ENCODE results near the gene DQX1. TPM values are rescaled to one million over a fixed set of nuclear protein-coding genes. Genes with fewer than 3 reads are reported as not detected.
"Not testable (repeated sequence)": the region's sequence is repeated elsewhere in the genome, so short reads cannot be mapped to it uniquely, and the experiment has no call there.

DQX1 gene
- total RNA-seq, 2 donors from 2014 or later, result not detected

DNA sequence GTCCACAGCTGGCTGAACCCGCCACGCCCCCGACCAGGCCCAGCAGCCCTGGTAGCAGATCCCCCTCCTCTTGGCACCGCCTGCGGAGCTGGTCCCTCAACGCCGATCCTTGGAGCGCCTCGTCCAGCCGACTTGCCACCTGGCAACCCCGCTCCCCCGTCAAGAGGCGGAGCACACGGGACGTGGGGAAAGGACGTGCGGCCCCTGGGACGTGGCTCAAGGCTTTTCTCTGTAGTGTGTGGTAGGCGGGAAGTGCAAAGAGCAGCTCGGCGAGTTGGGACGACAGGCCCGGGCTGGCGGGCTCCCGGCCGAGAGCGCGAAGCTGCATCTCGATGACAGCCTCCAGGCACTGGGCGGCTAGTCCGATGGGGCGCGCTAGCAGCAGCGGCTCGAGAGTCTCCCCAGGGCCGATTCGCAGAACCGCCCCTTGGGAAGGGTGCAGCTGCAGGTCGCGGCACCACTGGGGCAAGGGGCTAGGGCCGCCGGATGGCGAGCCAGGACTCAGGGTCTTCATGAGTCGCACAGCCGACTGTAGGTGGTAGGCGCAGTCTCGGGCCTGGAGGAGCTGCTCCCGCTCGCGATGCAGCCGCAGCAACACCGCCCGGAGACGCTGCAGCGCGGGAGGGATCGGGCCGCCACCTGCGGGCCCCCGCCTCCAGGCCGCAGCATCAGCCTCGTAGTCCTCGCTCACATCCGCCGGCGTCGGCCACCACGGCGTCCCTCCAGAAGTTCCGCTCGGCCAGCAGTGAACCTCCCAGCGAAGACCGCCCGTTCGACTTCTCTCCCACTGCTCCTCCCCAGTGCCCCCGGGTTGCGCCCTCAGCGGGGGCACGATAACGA lies 43.9 kb downstream of the DQX1 start:
- intact Hi-C loops (cut with DNase I), result loop anchor here (2.0 to 10.0 kb wide), 2 partner anchors 103 to 105 kb away; no protein-coding TSS in a partner anchor
- ATAC-seq (peak; percentile 71 to 75), DNase-seq (peak; percentile 74)

DNA sequence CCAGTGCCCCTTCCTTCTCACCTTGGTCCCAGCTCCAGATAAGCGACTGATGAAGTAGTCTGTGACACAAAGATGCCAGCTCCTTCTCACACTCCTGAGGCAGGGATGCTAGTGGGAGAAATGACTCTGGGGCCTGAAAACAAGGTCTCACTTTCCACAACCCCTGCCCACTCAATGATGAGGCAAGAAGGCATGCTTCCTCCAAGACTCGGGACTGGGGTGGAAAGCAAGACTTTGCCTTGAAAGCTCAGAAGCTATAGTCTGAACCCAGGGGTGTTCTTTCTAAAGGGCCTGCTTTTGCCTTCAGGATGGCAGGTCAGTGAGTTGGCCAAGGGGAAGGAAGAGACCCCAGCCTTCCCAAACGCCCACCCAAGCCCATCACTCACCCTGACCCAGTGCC lies 44.6 kb downstream of the DQX1 start:
- DNase-seq (no peak), ATAC-seq (no peak)
- intact Hi-C loops (cut with DNase I), result loop anchor here in 1 of 2 donors (10.0 kb wide), 1 partner anchor 103 kb away; no protein-coding TSS in a partner anchor

DNA sequence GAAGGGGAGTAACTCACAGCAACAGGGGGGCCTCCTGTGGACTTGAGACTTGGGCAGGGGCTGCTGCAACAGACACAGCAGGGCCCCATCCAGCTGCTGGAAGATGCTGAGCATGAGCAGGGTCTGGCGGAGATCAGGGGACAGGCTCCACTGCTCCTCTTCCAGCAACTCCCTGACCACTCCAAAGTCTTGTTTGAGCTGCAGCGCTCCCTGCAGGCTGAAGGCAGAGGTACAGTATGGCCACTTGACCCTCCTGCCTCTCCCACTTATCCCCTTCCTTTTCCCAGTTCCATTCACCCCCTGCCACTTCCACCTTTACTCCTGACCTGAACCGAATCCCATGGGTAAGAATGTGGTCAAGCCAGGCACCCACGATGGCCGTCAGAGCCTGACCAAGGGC lies 51.1 kb downstream of the DQX1 start:
- ATAC-seq (no peak), DNase-seq (no peak)
- intact Hi-C loops (cut with DNase I), result no loop called here

DNA sequence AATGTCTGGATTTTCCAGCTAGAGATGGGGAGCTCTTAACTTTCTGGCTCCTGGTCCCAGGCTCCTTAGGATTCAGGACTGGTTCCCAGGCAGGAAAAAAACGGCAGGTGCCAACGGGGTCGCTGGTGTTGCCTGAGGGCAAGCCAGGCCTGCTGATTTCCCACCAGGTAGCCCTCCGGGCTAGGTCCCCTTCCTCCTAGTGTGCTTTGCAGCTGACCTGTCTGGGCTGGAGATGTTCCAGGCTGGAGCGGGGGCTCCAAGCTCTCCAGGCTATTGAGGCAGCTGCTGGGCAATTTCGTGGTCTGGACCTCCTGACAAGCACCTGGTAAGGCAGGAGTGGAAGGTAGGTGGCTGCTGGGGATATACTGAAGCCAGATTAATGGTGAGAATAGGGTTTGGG lies 51.5 kb downstream of the DQX1 start:
- DNase-seq (no peak), ATAC-seq (no peak)
- intact Hi-C loops (cut with DNase I), result no loop called here

DNA sequence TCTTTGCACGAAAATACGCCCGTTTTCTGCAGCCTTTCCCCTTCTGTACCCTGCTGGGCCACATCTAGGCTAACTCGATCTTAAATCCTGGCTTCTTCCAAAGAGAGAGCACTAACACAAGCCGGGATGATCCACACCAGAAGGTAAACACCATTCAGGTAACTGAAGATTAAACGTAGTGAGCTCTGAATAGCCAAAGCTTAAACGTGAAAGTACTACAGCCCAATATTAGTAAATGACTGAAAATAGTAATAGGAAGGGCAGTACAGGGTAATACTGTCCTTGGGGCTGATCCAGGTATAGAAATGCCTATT lies 53.1 kb downstream of the DQX1 start:
- intact Hi-C loops (cut with DNase I), result no loop called here
- peak in 1 of 2 donors; percentile 9 for ATAC-seq
- DNase-seq, result no peak

DNA sequence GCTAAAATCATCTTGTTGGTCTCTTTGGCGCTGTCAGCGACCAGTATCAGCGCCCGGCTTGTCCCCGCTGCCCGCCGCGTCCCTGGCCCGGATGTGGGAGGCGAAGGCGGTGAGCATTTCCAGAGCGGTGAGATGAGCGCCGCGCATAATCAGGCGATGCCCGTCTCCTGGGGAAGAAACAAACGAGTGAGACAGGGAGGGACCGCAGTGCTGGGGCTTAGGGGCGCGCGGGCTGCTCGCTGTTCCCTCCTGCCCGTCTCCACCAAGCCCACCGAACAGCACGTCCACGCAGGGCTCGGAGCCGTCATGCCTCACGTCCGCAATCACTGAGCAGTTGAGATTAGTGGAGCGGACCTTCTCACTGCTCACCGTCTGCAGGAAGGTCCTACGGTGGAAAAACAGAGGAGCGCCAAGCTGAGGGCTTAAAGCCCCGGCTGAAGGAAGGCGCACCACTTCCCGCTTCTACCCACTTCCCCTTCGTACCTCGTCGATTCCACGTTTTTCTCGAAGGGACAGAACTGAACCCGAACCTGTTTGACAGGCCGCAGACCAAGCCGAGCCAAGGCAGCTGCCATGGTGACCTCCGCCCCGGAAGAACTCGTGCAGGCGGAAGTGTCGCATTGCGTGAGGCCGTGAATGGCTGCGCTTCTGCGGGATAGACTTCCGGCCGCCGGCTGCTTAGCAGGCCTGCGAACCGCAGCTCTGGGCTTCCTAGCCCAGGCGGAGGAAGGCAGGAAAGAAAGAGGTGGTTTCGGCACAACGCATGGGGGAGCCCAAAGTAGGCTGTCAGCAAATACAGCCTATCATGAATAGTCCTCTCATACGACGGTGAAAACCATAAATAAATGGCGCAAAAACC lies 53.7 kb downstream of the DQX1 start, which contains the start of gene MRPL53:
TSS of gene MRPL53 (minus strand) at position 595 of the 859 bp plus-strand sequence. CDS start at position 575, 20 bp downstream.
- ATAC-seq (peak; percentile 96 to 98), DNase-seq (peak; percentile 95)
- intact Hi-C loops (cut with DNase I), result no loop called here

DNA sequence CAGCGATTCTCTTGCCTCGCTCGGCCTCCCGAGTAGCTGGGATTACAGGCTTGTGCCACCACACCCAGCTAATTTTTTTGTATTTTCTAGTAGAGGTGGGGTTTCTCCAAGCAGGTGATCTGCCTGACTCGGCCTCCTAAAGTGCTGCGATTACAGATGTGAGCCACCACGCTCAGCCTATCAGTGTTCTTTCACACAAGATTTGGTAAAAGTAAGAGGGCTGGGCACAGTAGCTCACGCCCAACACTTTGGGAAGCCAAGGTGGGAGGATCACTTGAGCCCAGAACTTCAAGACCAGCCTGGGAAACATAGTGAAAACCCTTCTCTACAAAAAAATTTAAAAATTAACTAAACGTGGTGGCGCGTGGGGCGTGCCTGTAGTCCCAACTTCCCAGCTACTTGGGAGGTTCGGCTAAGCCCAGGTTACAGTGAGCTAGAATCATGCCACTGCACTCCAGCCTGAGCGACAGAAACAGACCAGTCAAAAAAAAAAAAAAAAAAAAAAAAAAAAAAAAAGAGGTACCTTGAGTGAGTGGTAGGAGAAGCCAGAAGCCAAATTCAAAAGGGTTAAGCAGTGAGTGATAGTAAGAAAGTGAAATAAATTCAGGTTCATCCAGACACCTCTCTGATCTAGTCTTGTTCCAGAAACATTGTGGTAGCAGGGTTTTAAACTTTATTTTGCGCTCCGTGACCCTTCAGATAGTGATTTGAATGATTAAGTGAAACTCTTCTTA lies 54.5 kb downstream of the DQX1 start:
- DNase-seq (no peak), ATAC-seq (no peak)
- intact Hi-C loops (cut with DNase I), result no loop called here

DNA sequence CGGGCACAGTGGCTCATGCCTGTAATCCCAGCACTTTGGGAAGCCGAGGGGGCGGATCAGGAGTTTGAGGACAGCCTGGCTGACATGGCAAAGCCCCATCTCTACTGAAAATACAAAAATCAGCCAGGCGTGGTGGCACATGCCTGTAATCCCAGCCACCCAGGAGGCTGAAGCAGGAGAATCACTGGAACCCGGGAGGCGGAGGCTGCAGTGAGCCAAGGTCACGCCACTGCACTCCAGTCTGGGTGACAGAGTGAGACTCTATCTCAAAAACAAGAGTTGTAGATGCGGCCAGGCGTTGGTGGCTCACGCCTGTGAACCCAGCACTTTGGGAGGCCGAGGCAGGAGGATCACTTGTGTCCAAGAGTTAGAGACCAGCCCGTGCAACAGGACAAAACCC lies 55.3 kb downstream of the DQX1 start:
- ATAC-seq; DNase-seq; intact Hi-C loops (cut with DNase I): not testable (repeated sequence)

Other genes with a start within 250 kb of the DQX1 start
- gene SLC4A5, start 182.8 kb downstream of the DQX1 start, total RNA-seq, result 1 to 10 TPM; 1.2 to 1.7 TPM
- gene DCTN1, start 145.9 kb downstream of the DQX1 start, total RNA-seq, result 100 to 1,000 TPM; 106 to 118 TPM
- under 1 TPM; 0.59 to 0.79 TPM for gene C2orf81, start 104.6 kb downstream of the DQX1 start, total RNA-seq
- 1 to 10 TPM; 4.1 to 5.5 TPM for gene WDR54, start 104.5 kb downstream of the DQX1 start, total RNA-seq
- gene RTKN, start 84.3 kb downstream of the DQX1 start, total RNA-seq, result 10 to 100 TPM; 14.1 to 18.7 TPM
- gene INO80B, start 71.1 kb downstream of the DQX1 start, total RNA-seq, result 10 to 100 TPM; 21.1 to 22.1 TPM
- 10 to 100 TPM; 42.2 to 56.7 TPM for gene WBP1, start 67.8 kb downstream of the DQX1 start, total RNA-seq
- gene MOGS, start 60.8 kb downstream of the DQX1 start, total RNA-seq, result 10 to 100 TPM; 25.3 to 32.7 TPM
- gene MRPL53, start 53.6 kb downstream of the DQX1 start, total RNA-seq, result 100 to 1,000 TPM; 110 to 127 TPM
- 1 to 10 TPM; 6.8 to 8.8 TPM for gene CCDC142, start 43.2 kb downstream of the DQX1 start, total RNA-seq
- 10 to 100 TPM; 11.9 TPM for gene TTC31, start 43.1 kb downstream of the DQX1 start, total RNA-seq
- 1 to 10 TPM in 1 of 2 donors, under 1 TPM in 1; 0.60 to 1.0 TPM for gene LBX2, start 26.6 kb downstream of the DQX1 start, total RNA-seq
- 10 to 100 TPM; 18.3 to 24.0 TPM for gene PCGF1, start 18.5 kb downstream of the DQX1 start, total RNA-seq
- gene TLX2, start 11.8 kb downstream of the DQX1 start, total RNA-seq, result not detected
- 10 to 100 TPM; 62.2 to 78.3 TPM for gene AUP1, start 3.5 kb upstream of the DQX1 start, total RNA-seq
- gene HTRA2, start 3.7 kb upstream of the DQX1 start, total RNA-seq, result 10 to 100 TPM; 28.7 to 29.3 TPM
- gene LOXL3, start 27.7 kb upstream of the DQX1 start, total RNA-seq, result 1 to 10 TPM; 4.1 to 8.4 TPM
- gene DOK1, start 28.5 kb upstream of the DQX1 start, total RNA-seq, result 10 to 100 TPM in 1 of 2 donors, 1 to 10 TPM in 1; 7.9 to 12.4 TPM
- under 1 TPM; 0.44 to 0.65 TPM for gene M1AP, start 122.1 kb upstream of the DQX1 start, total RNA-seq
- 1 to 10 TPM; 3.4 to 6.1 TPM for gene SEMA4F, start 128.0 kb upstream of the DQX1 start, total RNA-seq